OCI-LY1 (cell line): ENCODE measurements around the gene CNP.

Source experiments
- H2AFZ ChIP-seq: fragments of 200-600 bp; sonication (generic), shearing (Covaris generic); 2 replicates; pipeline ENCODE4 v1.6.0; 2014; ENCODE audit warnings: antibody characterized with exemption, mild to moderate bottlenecking, low read length
- H3F3A ChIP-seq: fragments of 200-600 bp; sonication (generic), shearing (Covaris generic); 2 replicates; pipeline ENCODE4 v1.6.0; 2014; ENCODE audit warnings: mild to moderate bottlenecking, antibody characterized with exemption, low read length, moderate library complexity; ENCODE audit not compliant: insufficient read depth
- H3K27ac ChIP-seq: fragments of 200-600 bp; sonication (generic); 2 replicates; pipeline ENCODE4 v1.5.1; 2014; ENCODE audit warnings: low read length, mixed run types, mild to moderate bottlenecking, low read depth; ENCODE audit not compliant: poor library complexity, severe bottlenecking
- H3K27me3 ChIP-seq: fragments of 200-600 bp; sonication (generic); 2 replicates; pipeline ENCODE4 v1.6.0; 2014; ENCODE audit warnings: antibody characterized with exemption, mild to moderate bottlenecking, low read length, moderate library complexity; ENCODE audit not compliant: insufficient read depth
- H3K36me3 ChIP-seq: fragments of 200-600 bp; sonication (generic); 2 replicates; pipeline ENCODE4 v1.6.1; 2014; ENCODE audit warnings: mild to moderate bottlenecking, antibody characterized with exemption, low read length, moderate library complexity, mixed read lengths; ENCODE audit not compliant: insufficient read depth
- H3K4me1 ChIP-seq: fragments of 200-600 bp; sonication (generic); 2 replicates; pipeline ENCODE4 v1.5.1; 2014; ENCODE audit warnings: mild to moderate bottlenecking, low read length, moderate library complexity; ENCODE audit not compliant: insufficient read depth, severe bottlenecking
- H3K4me2 ChIP-seq: fragments of 200-600 bp; sonication (generic), shearing (Covaris generic); 2 replicates; pipeline ENCODE4 v1.6.1; 2014; ENCODE audit warnings: low read length
- H3K4me3 ChIP-seq: fragments of 200-600 bp; sonication (generic); 2 replicates; pipeline ENCODE4 v1.5.1; 2014; ENCODE audit warnings: low read length, low read depth, mild to moderate bottlenecking, mixed read lengths; ENCODE audit not compliant: poor library complexity, severe bottlenecking
- H3K79me2 ChIP-seq: fragments of 200-600 bp; shearing (Covaris generic); 2 replicates; pipeline ENCODE4 v1.6.1; 2016; ENCODE audit warnings: mixed run types, low read length, mixed read lengths; ENCODE audit not compliant: insufficient read depth
- H3K9ac ChIP-seq: fragments of 200-600 bp; sonication (generic), shearing (Covaris generic); 2 replicates; pipeline ENCODE4 v1.6.1; 2014; ENCODE audit warnings: mild to moderate bottlenecking, low read length, mixed read lengths
- H3K9me2 ChIP-seq: fragments of 200-600 bp; sonication (generic), shearing (Covaris generic); 2 replicates; pipeline ENCODE4 v1.6.1; 2014; ENCODE audit warnings: low read depth, mild to moderate bottlenecking, low read length, mixed read lengths
- H3K9me3 ChIP-seq: fragments of 200-600 bp; shearing (Covaris generic); 2 replicates; pipeline ENCODE4 v1.6.1; 2014; ENCODE audit warnings: low read length, mixed read lengths
- H4K20me1 ChIP-seq: fragments of 200-600 bp; sonication (generic), shearing (Covaris generic); 2 replicates; pipeline ENCODE4 v1.6.0; 2016; ENCODE audit warnings: mild to moderate bottlenecking, low read length; ENCODE audit not compliant: insufficient read depth
- EZH2 ChIP-seq: fragments of 200-600 bp; sonication (generic), shearing (Covaris generic); IDR thresholded peaks from 2 replicates; pipeline ENCODE4 v1.8.0; 2017; ENCODE audit warnings: borderline replicate concordance, mixed run types, mild to moderate bottlenecking, antibody characterized with exemption, low read length, moderate library complexity, mixed read lengths
- TF ChIP-seq, protein P1 (sequence below): fragments of 200-600 bp; sonication (generic), shearing (Covaris generic); IDR thresholded peaks from 2 replicates; pipeline ENCODE4 v1.5.1; 2017; ENCODE audit warnings: mild to moderate bottlenecking, antibody characterized with exemption, low read length, moderate library complexity, mixed read lengths

Gene CNP

DNA sequence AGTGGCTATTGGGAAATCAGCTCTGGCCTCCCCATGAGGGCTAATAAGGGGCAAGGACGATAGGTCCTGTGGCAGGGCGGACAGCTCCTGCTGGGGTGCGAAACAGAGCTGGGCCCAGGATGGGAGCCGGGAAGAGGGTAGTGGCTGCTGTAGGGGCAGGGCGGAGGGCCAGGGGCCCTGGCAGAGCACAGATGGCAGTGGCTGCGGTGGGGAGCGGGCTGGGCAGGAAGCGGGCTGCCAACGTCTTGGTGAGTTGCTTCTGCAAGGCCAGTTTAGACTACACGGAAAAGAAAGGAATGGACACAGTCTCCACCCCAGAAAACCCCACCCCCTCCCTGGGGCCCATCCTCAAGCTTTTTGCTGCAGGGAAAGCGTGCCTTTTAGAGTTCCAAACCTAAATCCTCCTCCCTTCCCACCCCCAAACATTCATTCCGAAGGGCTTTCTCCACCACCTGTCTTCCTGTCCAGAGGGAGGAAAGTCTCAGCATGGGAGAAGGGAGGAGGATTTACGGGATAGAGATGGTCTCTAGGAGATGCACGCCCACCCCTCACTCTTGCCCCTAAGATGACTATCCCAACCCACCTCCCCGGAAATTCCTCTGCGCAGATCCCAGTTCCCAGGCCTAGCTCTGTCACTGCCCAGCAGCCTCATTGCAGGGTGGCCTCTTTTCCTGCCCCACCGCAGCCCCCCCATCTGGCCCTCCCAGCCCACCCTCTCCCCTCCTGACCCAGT, 60.4 kb downstream of the CNP start:
- no peaks in the 10 kb centered on the region for H4K20me1 ChIP-seq
- H3F3A ChIP-seq: no peaks in the 10 kb centered on the region
- no peak overlapping the region for H3K9ac ChIP-seq
- no peak overlapping the region for H2AFZ ChIP-seq
- peaks cover 23% of the 10 kb centered on the region for H3K36me3 ChIP-seq
- TF ChIP-seq, protein P1, sequence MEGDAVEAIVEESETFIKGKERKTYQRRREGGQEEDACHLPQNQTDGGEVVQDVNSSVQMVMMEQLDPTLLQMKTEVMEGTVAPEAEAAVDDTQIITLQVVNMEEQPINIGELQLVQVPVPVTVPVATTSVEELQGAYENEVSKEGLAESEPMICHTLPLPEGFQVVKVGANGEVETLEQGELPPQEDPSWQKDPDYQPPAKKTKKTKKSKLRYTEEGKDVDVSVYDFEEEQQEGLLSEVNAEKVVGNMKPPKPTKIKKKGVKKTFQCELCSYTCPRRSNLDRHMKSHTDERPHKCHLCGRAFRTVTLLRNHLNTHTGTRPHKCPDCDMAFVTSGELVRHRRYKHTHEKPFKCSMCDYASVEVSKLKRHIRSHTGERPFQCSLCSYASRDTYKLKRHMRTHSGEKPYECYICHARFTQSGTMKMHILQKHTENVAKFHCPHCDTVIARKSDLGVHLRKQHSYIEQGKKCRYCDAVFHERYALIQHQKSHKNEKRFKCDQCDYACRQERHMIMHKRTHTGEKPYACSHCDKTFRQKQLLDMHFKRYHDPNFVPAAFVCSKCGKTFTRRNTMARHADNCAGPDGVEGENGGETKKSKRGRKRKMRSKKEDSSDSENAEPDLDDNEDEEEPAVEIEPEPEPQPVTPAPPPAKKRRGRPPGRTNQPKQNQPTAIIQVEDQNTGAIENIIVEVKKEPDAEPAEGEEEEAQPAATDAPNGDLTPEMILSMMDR: no peak
- TF ChIP-seq EZH2: no peak
- no peak overlapping the region for H3K4me2 ChIP-seq
- no peaks in the 10 kb centered on the region; the same call in 1 of the 2 replicates for H3K27me3 ChIP-seq
- no peaks in the 10 kb centered on the region for H3K9me2 ChIP-seq
- peaks cover 7% of the 10 kb centered on the region for H3K4me1 ChIP-seq
- H3K27ac ChIP-seq: no peak overlapping the region
- H3K79me2 ChIP-seq: no peaks in the 10 kb centered on the region
- H3K4me3 ChIP-seq: no peak overlapping the region
- H3K9me3 ChIP-seq: no peaks in the 10 kb centered on the region
